Measurements from ENCODE around the gene HOXD11.

The HOXD11 gene

GRCh38 chr2:176087330-176088047 is 19.6 kb upstream of the HOXD11 start:
- Histone ChIP-seq H4K20me1 (ENCODE audit: insufficient read depth) (no peaks in the 10 kb centered on the region), H2AFZ (ENCODE audit: low read depth) (peak overlapping the region; percentile 54), H3K4me2 (no peak overlapping the region), H3K27me3 (ENCODE audit: insufficient read depth, low read depth) (no peaks in the 10 kb centered on the region), H3K4me3 (IDR thresholded peaks at IDR 0.05; ENCODE audit: insufficient read depth, low read depth, low read length) (no peak overlapping the region), H3K4me1 (ENCODE audit: low read depth, poor library complexity, severe bottlenecking) (no peaks in the 10 kb centered on the region), H3K36me3 (ENCODE audit: insufficient read depth) (no peaks in the 10 kb centered on the region), H3K9ac (no peak overlapping the region), H3K27ac (no peak overlapping the region), H3K79me2 (ENCODE audit: insufficient read depth, low read depth) (no peaks in the 10 kb centered on the region)
- no peak for TF ChIP-seq CTCF (conservative IDR thresholded peaks at IDR 0.05; ENCODE audit: low read depth, low read length)

- no peak overlapping the region for H3K9ac ChIP-seq
- no peaks in the 10 kb centered on the region for H3K4me1 ChIP-seq (ENCODE audit: low read depth, poor library complexity, severe bottlenecking)
- peak overlapping the region; percentile 54 for H2AFZ ChIP-seq (ENCODE audit: low read depth)
- H3K27me3 ChIP-seq (ENCODE audit: insufficient read depth, low read depth): no peaks in the 10 kb centered on the region
- no peak overlapping the region for H3K4me3 ChIP-seq (IDR thresholded peaks at IDR 0.05; ENCODE audit: insufficient read depth, low read depth, low read length)
- H3K36me3 ChIP-seq (ENCODE audit: insufficient read depth): no peaks in the 10 kb centered on the region
- no peaks in the 10 kb centered on the region for H3K79me2 ChIP-seq (ENCODE audit: insufficient read depth, low read depth)
- H3K4me2 ChIP-seq: no peak overlapping the region; the same call in 1 of the 2 replicates
- peak; percentile 69 for TF ChIP-seq CTCF (conservative IDR thresholded peaks at IDR 0.05; ENCODE audit: low read depth, low read length)
- no peak overlapping the region for H3K27ac ChIP-seq
- H4K20me1 ChIP-seq (ENCODE audit: insufficient read depth): no peaks in the 10 kb centered on the region
These were observed 18.8 kb upstream of the HOXD11 start for GRCh38 chr2:176088048-176088936.

GRCh38 chr2:176088937-176089842 is 17.9 kb upstream of the HOXD11 start:
- Histone ChIP-seq H4K20me1 (ENCODE audit: insufficient read depth) (no peaks in the 10 kb centered on the region), H3K27me3 (ENCODE audit: insufficient read depth, low read depth) (no peaks in the 10 kb centered on the region), H2AFZ (ENCODE audit: low read depth) (no peak overlapping the region), H3K36me3 (ENCODE audit: insufficient read depth) (no peaks in the 10 kb centered on the region), H3K4me1 (ENCODE audit: low read depth, poor library complexity, severe bottlenecking) (no peaks in the 10 kb centered on the region), H3K79me2 (ENCODE audit: insufficient read depth, low read depth) (no peaks in the 10 kb centered on the region), H3K27ac (no peak overlapping the region), H3K4me2 (no peak overlapping the region), H3K9ac (no peak overlapping the region), H3K4me3 (IDR thresholded peaks at IDR 0.05; ENCODE audit: insufficient read depth, low read depth, low read length) (no peak overlapping the region)
- no peak for TF ChIP-seq CTCF (conservative IDR thresholded peaks at IDR 0.05; ENCODE audit: low read depth, low read length)

- no peak overlapping the region for H3K4me3 ChIP-seq (IDR thresholded peaks at IDR 0.05; ENCODE audit: insufficient read depth, low read depth, low read length)
- H3K36me3 ChIP-seq (ENCODE audit: insufficient read depth): no peaks in the 10 kb centered on the region
- H3K27me3 ChIP-seq (ENCODE audit: insufficient read depth, low read depth): no peaks in the 10 kb centered on the region
- H4K20me1 ChIP-seq (ENCODE audit: insufficient read depth): no peaks in the 10 kb centered on the region
- H2AFZ ChIP-seq (ENCODE audit: low read depth): no peak overlapping the region
- H3K4me2 ChIP-seq: no peak overlapping the region
- H3K9ac ChIP-seq: no peak overlapping the region
- no peak overlapping the region for H3K27ac ChIP-seq
- no peaks in the 10 kb centered on the region for H3K4me1 ChIP-seq (ENCODE audit: low read depth, poor library complexity, severe bottlenecking)
- TF ChIP-seq CTCF (conservative IDR thresholded peaks at IDR 0.05; ENCODE audit: low read depth, low read length): no peak
- no peaks in the 10 kb centered on the region for H3K79me2 ChIP-seq (ENCODE audit: insufficient read depth, low read depth)
These were observed 17.2 kb upstream of the HOXD11 start for GRCh38 chr2:176089843-176090395.
